HG03439 (cell line): Measurements from ENCODE around the gene PCDHGA1.

ENCODE experiments used
- ATAC-seq: cut with Tn5 transposase; IDR thresholded peaks from one replicate; pipeline ENCODE4 v1.9.1; 2021; ENCODE audit warnings: mild to moderate bottlenecking, moderate library complexity; ENCODE audit not compliant: unreplicated experiment

The PCDHGA1 gene

DNA sequence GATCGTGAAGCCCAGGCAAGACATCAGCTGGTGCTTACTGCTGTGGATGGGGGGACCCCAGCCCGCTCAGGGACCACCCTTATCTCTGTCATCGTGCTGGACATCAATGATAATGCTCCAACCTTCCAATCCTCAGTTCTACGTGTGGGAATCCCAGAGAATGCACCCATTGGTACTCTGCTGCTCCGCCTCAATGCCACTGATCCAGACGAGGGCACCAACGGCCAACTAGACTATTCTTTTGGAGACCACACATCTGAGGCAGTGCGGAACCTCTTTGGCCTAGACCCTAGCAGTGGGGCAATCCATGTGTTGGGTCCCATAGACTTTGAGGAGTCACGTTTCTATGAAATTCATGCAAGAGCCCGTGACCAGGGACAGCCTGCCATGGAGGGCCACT, 159.5 kb downstream of the PCDHGA1 start:
- no peak for ATAC-seq

DNA sequence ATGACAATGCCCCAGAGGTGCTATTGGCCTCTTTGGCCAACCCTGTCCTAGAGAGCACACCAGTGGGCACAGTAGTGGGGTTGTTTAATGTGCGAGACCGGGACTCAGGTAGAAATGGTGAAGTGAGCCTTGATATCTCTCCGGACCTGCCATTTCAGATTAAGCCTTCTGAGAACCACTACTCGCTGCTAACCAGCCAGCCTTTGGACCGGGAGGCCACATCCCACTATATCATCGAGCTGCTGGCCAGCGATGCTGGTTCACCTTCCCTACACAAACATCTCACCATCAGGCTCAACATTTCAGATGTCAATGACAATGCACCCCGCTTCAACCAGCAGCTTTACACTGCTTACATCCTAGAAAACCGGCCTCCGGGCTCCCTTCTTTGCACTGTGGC, 160.0 kb downstream of the PCDHGA1 start:
- ATAC-seq = no peak

DNA sequence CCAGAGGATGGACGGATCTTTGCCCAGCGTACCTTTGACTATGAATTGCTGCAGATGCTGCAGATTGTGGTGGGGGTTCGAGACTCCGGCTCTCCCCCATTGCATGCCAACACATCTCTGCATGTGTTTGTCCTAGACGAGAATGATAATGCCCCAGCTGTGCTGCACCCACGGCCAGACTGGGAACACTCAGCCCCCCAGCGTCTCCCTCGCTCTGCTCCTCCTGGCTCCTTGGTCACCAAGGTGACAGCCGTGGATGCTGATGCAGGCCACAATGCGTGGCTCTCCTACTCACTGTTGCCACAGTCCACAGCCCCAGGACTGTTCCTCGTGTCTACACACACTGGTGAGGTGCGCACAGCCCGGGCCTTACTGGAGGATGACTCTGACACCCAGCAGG, 160.5 kb downstream of the PCDHGA1 start:
- no peak for ATAC-seq

DNA sequence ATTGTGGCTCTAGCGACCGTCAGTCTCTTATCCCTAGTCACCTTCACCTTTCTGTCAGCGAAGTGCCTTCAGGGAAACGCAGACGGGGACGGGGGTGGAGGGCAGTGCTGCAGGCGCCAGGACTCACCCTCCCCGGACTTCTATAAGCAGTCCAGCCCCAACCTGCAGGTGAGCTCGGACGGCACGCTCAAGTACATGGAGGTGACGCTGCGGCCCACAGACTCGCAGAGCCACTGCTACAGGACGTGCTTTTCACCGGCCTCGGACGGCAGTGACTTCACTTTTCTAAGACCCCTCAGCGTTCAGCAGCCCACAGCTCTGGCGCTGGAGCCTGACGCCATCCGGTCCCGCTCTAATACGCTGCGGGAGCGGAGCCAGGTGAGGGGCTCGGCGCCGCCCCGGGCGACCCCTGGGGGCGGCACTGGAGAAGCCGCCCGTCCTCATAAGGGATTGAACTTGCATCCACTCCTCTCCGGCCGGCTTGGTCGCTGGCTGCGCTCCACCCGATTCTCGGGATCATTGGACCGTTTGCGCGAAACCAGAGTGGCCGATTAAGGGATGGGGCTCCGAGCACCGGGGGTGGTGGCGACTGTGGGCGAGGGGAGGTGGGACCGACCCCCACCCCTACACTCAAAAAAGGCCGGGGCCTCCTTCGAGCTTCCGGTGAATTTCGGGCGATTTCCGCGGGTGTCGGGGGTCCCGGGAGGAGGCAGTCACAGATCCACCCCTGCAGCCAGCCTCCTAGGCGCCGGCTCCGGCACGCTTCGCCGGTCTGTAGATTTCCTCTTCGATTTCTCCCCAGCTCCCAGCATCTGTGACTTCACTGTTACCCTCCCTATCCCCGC, 161.2 kb downstream of the PCDHGA1 start:
- ATAC-seq = no peak

DNA sequence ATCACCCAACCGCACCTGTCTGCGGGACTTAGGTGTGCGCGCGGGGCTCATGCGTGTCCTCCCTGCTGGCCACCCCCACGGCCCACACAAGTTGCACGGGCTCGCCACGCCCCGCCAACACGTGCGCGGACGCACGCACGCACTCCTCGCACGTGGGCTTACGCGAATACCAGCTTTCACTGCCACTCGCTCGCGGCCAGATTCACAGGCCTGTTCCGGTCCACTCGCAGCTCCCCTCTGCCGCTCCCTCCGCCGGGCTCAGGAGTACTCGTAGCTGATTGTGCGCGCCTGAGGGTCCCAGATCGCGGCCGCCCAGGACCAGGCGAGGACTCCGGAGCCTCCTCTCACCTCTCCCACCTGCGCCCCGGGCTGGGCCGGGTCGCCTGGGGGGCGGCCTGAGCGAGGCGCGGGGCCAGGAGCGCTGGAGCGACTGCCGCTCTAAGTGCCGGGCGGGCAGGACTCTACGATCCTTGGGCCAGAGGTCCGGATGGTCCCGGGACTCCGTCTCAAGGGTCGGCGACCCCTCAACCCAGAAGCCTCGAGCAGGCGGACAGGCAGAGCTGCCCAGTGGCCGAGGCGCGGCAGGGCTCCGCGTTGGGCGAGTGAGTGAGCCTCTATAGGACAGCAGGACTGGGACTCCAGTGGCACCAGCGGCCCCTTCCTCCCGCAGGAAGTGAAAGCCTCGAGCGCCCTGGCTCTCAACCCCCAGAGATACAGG, 162.0 kb downstream of the PCDHGA1 start:
- ATAC-seq = no peak

DNA sequence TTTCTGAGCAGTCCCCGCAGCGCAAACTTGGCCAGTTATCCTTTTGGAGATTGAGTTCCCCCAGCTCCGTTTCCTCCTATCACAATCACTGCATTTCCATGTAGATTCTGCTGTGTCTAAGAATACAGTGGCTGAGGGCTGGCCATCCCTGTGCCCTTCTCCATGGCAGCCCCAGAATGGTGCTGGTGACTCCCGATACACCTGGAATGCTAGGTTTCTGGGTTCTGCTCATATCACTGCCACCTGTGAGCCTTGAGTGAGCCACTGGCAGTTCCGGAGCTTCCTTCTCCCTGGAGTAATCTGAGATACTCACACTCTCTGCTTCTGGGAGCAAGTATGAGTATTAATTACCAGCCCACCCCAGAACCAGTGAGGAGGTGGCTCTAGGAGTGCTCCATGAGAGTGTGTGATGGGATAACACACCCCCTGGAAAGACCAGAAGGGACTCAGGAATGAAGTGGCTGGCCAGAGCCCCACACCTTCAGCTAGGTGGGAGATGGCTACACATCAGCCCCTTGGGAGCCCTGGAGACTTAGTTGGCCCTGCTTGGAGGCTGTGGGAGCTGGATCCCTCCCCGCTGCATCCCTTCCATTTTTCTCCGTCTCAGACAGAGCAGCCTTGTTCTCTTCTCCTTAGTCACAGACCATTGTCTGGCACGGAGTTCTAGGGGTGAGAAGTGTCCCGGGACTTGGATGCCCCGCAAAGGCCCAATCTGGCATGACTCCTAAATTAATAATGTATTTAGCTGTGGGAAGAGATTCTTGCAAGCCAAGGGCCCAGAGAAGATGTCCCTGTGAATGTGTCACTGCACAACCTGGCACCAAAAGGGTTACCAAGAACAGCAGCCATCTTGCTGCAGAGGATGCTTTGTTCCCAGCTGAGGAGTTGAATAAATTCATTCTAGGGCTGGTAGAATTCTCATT, 163.4 kb downstream of the PCDHGA1 start:
- ATAC-seq = no peak

DNA sequence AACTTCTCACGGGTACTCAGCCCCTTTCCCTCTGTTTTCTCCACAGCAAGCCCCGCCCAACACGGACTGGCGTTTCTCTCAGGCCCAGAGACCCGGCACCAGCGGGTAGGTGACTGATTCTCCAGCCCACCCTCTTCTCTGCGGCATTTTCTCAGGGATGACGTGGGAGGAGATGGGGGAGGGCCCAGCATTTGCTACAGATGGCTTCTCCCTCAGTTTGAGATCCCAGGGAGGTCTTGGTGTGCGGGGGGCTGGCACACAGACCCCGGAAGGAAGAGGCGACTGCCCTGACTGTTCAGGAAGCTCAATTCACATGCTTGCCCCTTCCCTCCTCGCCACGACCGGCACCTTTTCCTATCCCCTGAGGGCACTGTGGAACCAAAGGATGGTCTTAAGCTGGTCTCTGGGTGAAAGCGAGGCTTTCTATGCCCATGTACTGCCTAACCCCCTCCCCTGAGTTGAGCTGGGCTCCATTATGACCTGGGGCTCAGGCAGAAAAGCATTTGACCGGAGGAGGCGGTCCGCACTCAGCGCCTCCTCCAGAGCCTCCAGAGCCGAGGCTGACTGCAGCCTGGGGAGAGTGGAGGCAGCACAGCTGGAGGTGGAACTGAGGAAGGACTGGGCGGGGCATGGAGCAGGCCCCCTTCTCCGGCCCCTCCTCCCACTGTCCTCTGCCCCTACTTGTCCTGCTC, 164.6 kb downstream of the PCDHGA1 start:
- ATAC-seq = no peak

DNA sequence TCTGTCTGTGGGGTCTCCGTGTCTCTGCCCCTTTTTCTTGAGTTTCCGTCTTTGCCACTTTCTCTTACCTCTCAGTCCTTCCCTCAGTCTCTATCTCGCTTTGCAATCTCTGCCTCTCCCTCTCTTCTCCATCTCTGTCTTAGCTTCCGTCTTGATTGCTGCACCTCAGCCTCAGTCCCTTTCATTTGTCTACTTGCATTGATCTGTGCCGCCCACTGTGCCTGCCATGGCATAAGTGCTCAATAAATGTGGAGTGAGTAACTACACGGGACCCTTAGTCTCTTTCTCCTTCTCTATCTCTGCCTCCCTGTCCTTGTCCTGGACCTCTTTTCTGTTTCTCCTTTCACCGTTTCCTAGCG, 165.1 kb downstream of the PCDHGA1 start:
- ATAC-seq = no peak

DNA sequence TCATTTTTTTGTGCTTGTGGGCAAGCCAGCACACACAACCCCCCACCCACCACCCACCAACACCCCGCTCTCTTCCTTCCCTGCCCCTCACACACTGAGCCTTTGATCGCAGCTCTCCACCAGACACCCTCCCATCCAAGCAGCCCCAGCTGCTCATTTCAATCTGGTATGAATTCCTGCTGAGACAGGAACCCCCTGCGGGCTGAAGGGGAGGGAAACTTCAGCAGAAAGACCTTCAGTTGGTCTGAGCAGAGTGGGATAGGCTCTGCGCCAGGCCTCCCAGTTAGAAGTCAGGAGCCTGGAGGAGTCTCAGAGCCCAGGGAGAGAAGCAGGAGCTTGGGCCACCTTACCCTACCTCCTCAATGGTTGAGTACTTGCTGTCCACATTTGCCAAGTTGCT, 165.7 kb downstream of the PCDHGA1 start:
- no peak for ATAC-seq

DNA sequence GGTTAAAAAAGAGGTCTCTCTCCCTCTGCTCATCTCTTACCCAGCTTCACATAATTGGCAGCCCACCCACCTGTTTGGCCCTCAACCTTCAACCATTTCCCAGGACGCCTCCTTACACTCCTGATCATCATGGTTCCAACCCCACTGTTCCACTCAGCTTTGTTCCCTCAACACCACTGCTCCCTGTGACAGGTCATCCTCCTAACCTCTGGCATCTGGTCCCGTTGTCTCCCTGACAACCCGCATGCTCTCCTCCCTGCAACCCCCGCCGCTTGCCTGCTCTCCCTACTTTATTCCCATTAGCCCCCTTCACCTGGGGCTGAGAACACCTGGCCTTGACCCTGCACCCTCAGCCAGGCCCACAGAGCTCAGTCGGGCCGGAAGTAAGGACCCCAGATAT, 171.4 kb downstream of the PCDHGA1 start:
- ATAC-seq = no peak

DNA sequence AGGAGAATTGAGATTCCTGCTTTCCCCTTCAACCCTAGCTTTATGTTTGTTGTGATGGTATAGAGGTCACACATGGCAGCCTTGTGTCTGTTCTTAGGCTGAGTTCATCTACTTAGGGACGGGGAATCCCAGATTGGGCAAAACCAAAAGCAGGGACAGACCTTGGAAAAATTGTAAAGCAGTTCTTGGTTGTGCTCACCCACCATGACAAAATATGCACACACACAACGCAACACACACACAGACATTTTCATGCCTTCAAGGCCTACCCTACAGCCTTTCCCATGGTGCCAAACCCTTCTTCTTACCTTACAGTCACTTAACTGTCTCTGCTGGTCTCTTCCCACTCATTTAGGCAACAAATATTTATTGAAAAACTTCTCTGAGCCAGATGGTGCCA, 173.4 kb downstream of the PCDHGA1 start:
- ATAC-seq = no peak

DNA sequence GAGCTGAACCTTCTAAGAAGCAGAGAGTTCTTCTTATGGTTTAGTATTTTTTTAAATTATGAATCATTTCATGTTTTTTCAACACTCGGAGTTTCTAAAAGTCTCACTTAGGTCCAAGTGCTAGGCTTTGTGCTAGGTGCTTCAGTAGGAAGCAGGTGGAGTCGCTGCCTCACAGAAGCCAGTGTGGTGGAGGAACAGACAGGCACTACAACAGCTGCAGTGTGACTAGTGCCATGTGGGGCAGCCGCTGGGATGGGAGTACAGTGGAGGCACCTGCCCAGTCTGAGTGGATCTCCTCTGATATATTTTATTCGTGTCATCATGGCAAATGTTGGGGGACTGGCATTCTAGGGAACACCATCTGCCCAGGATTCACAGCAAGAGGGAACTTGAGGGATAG, 173.9 kb downstream of the PCDHGA1 start:
- ATAC-seq = no peak

DNA sequence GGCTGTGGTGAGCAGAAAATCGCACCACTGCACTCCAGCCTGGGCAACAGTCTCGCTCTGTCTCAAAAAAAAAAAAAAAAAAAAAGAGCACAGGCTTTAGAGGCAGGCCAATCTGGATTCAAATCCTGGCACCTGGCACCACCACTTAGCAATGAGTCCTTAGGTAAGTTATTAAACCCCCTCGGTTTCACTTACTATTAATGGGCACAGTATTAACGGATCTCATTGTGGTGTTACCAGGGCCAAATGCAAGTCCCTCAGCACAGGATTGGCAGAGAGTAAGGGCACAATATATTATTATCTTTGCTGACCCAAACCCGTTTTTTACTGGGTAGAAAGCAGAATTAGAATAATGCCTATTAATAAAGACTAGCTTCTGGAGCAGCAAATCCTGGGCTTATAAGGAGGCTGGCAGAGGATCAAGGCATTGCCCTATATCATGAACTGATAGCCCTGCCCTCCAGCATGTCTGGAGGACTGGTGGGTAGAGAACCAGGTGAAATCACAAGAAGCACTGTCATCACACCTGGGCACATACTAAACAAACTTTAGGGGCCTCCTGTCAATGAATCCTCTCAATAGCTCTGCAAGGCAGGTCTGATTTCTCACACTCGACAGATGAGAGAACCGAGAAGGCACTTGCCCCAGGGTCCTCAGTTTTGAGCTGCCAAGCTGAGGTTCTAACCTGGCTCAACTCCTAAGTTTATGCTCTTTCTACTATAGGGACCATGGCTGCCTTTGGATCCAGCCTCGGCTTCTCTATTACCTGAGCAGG, 176.3 kb downstream of the PCDHGA1 start:
- no peak for ATAC-seq

DNA sequence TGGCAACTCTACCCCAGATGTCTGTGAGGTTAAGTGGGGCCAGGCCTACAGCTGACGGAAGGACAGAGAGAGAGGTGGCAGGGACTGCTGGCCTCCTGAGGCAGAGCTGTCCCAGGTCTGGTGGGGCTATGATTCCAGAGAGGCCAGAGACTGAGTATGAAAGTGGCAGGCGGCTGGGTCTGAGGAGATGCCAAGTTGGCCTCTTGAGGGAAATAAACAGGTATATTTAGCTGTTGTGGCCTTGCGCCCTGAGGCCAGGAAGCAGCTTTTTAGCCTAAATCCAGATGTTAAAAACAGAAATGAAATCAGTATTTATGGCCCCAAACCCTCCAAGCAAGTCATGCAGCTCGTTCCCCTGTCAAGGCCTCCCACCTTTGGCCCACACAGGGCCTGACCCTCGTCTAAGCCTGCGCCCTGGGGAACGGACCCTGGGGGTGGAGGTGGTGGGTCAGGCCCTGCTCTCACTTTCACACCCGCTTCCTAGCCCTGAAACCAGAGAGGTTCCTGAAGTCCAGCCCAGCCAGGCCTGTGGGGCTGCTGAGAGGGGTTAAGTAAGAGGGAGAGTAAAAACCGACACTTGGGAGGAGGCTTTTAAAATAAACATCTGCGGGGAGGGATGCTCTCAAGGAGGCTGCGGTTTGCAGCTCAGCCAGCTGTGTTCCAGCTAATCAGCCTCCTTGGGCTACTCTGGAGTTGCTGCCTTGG, 177.2 kb downstream of the PCDHGA1 start:
- peak; percentile 31 for ATAC-seq

DNA sequence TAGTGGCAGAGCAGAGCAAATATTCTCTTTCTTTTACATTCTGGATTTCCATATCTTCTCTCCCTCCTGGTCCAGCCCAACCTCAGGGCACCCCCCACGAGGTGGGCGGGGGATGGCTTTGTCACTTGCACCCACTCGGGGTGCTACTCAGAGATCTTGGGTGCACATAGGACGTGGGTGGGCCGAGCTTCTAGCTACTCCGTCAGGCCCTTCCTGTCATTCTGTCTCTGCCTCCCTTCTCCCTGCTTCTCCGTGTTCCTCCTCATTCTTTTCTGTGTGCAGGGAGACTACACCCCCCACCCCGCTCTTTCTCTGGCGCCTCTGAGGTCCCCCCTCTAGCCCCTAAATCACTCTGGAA, 178.1 kb downstream of the PCDHGA1 start:
- no peak for ATAC-seq

DNA sequence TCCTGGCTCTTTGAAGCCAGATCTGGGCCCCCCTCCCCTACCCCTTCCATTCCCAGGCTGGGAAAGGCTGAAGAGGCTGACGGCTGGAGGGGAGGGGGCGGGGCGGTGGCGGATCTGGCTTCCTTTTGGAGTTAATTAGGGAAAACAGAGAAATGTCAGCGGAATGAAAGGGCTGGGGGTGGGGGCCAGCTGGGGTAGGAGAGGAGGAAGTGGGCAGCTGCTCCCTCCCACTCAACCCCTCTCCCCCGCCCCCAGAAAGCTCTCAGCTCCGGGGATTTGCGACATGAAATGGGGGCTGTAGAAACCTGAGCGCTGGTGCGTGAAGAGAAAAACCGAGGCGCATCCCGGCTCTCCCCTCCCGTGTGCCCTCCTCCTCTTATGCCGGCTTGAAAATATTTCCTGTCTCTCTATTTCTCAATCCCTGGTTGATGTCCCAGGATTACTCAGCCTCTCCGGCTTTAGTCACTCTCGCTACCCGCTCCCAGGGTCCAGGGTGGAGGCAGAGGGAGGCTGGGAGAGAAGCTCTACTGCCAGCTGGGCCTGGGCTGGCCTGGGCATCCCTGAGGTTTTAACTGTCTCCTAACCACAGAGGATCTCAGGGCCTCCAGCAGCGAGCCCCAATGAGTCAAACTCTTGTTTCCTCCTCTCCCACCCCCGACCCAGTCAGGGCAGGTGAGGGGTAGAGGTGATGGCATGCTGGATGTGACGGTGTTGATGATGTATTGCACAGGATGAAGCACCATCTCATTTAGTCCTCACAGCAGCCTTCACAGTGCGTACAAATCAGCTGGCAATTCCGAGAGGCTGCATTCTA, 178.7 kb downstream of the PCDHGA1 start:
- ATAC-seq = no peak

DNA sequence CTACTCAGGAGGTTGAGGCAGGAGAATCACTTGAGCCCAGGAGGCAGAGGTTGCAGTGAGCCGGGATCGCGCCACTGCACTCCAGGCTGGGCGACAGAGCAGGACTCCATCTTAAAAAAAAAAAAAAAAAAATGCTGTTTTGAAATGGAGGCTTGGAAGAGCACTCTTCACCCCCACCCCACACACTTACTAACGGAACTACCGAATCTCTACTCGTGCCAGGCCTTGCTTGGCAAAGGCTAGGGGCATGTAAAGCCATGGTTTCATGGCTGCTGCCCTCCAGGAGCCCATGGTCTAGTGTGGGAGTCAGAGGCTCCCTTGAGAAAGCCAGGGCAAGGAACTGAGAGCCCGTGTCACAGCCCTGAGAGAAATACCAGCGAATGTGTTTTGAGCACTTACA, 179.8 kb downstream of the PCDHGA1 start:
- no peak for ATAC-seq

DNA sequence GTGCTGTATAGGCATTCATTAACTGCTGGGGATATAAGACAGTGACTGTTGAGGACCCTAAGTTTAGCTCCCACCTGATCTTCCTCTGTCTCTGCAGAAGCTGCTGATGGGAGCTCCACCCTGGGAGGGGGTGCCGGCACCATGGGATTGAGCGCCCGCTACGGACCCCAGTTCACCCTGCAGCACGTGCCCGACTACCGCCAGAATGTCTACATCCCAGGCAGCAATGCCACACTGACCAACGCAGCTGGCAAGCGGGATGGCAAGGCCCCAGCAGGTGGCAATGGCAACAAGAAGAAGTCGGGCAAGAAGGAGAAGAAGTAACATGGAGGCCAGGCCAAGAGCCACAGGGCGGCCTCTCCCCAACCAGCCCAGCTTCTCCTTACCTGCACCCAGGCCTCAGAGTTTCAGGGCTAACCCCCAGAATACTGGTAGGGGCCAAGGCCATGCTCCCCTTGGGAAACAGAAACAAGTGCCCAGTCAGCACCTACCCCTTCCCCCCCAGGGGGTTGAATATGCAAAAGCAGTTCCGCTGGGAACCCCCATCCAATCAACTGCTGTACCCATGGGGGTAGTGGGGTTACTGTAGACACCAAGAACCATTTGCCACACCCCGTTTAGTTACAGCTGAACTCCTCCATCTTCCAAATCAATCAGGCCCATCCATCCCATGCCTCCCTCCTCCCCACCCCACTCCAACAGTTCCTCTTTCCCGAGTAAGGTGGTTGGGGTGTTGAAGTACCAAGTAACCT, 180.7 kb downstream of the PCDHGA1 start:
- ATAC-seq = peak; percentile 25
